H9 (cell line): ENCODE results near the gene SLC28A3. TPM values are rescaled to one million over a fixed set of nuclear protein-coding genes. Genes with fewer than 3 reads are reported as not detected.

Source experiments
- DNase-seq: peaks from one replicate; pipeline ENCODE4 v3.0.0-alpha.2; 2017
- H2AFZ ChIP-seq: one replicate; pipeline ENCODE4 v1.6.1; 2013; ENCODE audit warnings: mild to moderate bottlenecking, low read length, control low read depth, moderate library complexity
- H2AK5ac ChIP-seq: 2 replicates; pipeline ENCODE4 v1.6.1; 2013; ENCODE audit warnings: low read length, control low read depth, mixed read lengths; ENCODE audit not compliant: insufficient read length
- H2BK120ac ChIP-seq: one replicate; pipeline ENCODE4 v1.6.1; 2013; ENCODE audit warnings: low read depth, mild to moderate bottlenecking, low read length, control low read depth, inconsistent platforms; ENCODE audit not compliant: poor library complexity, severe bottlenecking
- H2BK12ac ChIP-seq: 2 replicates; pipeline ENCODE4 v1.6.1; 2013; ENCODE audit warnings: low read length, control low read depth, mixed read lengths, low read depth; ENCODE audit not compliant: insufficient read length
- H2BK15ac ChIP-seq: 2 replicates; pipeline ENCODE4 v1.6.1; 2013; ENCODE audit warnings: low read depth, low read length, control low read depth
- H2BK20ac ChIP-seq: one replicate; pipeline ENCODE4 v1.6.1; 2013; ENCODE audit warnings: low read depth, mild to moderate bottlenecking, low read length, control low read depth, inconsistent platforms; ENCODE audit not compliant: poor library complexity, severe bottlenecking
- H2BK5ac ChIP-seq: 2 replicates; pipeline ENCODE4 v1.6.1; 2013; ENCODE audit warnings: low read length, control low read depth, mixed read lengths; ENCODE audit not compliant: insufficient read length
- H3K14ac ChIP-seq: 2 replicates; pipeline ENCODE4 v1.6.1; 2013; ENCODE audit warnings: low read length, control low read depth; ENCODE audit not compliant: insufficient read depth
- H3K18ac ChIP-seq: 2 replicates; pipeline ENCODE4 v1.6.1; 2013; ENCODE audit warnings: low read depth, mild to moderate bottlenecking, mixed read lengths, low read length, control low read depth; ENCODE audit not compliant: insufficient read length
- H3K23ac ChIP-seq: 2 replicates; pipeline ENCODE4 v1.6.1; 2013; ENCODE audit warnings: low read length, control low read depth, mixed read lengths, low read depth; ENCODE audit not compliant: insufficient read length
- H3K23me2 ChIP-seq: 2 replicates; pipeline ENCODE4 v1.6.1; 2013; ENCODE audit warnings: low read depth, mild to moderate bottlenecking, mixed read lengths, low read length, control low read depth; ENCODE audit not compliant: insufficient read length, poor library complexity, severe bottlenecking
- H3K27ac ChIP-seq: 2 replicates; pipeline ENCODE4 v1.5.1; 2013; ENCODE audit warnings: low read length, control low read depth, mixed read lengths, low read depth; ENCODE audit not compliant: insufficient read length
- H3K27me3 ChIP-seq: 2 replicates; pipeline ENCODE4 v1.6.1; 2013; ENCODE audit warnings: low read length, control low read depth, inconsistent platforms; ENCODE audit not compliant: insufficient read depth
- H3K4ac ChIP-seq: 2 replicates; pipeline ENCODE4 v1.6.1; 2013; ENCODE audit warnings: low read depth, mild to moderate bottlenecking, control low read depth, inconsistent platforms, low read length, moderate library complexity
- H3K4me1 ChIP-seq: 2 replicates; pipeline ENCODE4 v1.6.1; 2013; ENCODE audit warnings: low read length, control low read depth, inconsistent platforms; ENCODE audit not compliant: insufficient read depth
- H3K4me2 ChIP-seq: 2 replicates; pipeline ENCODE4 v1.6.1; 2013; ENCODE audit warnings: low read length, control low read depth, mixed read lengths; ENCODE audit not compliant: insufficient read length, insufficient read depth
- H3K56ac ChIP-seq: 2 replicates; pipeline ENCODE4 v1.6.1; 2013; ENCODE audit warnings: low read depth, mild to moderate bottlenecking, mixed read lengths, low read length, control low read depth; ENCODE audit not compliant: insufficient read length
- H3K79me1 ChIP-seq: 2 replicates; pipeline ENCODE4 v1.6.1; 2013; ENCODE audit warnings: low read depth, mild to moderate bottlenecking, moderate library complexity, low read length, control low read depth, inconsistent platforms; ENCODE audit not compliant: insufficient read depth, poor library complexity, severe bottlenecking
- H3K79me2 ChIP-seq: 2 replicates; pipeline ENCODE4 v1.6.1; 2013; ENCODE audit warnings: low read length, control low read depth, inconsistent platforms; ENCODE audit not compliant: insufficient read depth
- H3K9ac ChIP-seq: 2 replicates; pipeline ENCODE4 v1.6.1; 2013; ENCODE audit warnings: low read length, control low read depth, mixed read lengths; ENCODE audit not compliant: insufficient read length; ENCODE audit errors: extremely low read depth
- H3K9me3 ChIP-seq: one replicate; pipeline ENCODE4 v1.6.1; 2013; ENCODE audit warnings: low read depth, low read length, inconsistent platforms; ENCODE audit not compliant: control insufficient read depth
- H3T11ph ChIP-seq: one replicate; pipeline ENCODE4 v1.6.1; 2013; ENCODE audit warnings: mild to moderate bottlenecking, low read length, control low read depth, inconsistent platforms
- H4K20me1 ChIP-seq: one replicate; pipeline ENCODE4 v1.6.1; 2013; ENCODE audit not compliant: control insufficient read depth, insufficient read length, insufficient read depth
- H4K5ac ChIP-seq: 2 replicates; pipeline ENCODE4 v1.6.1; 2013; ENCODE audit warnings: low read depth, mild to moderate bottlenecking, mixed read lengths, low read length, control low read depth; ENCODE audit not compliant: insufficient read length
- H4K8ac ChIP-seq: replicated peaks from 2 replicates; pipeline ENCODE4 v1.6.1; 2013; ENCODE audit warnings: low read length, control low read depth, mixed read lengths, low read depth; ENCODE audit not compliant: insufficient read length
- H4K91ac ChIP-seq: 2 replicates; pipeline ENCODE4 v1.6.1; 2013; ENCODE audit warnings: low read depth, mild to moderate bottlenecking, moderate library complexity, mixed read lengths, low read length, control low read depth; ENCODE audit not compliant: insufficient read length
- H3K27ac Mint-ChIP-seq, 3 experiments: 2 replicates in 2 of 3; 3 replicates in 1 of 3; pipeline ENCODE4 v1.8.0; 2020 to 2021; ENCODE audit warnings: mixed read lengths in 3 of 3, mild to moderate bottlenecking in 1 of 3, moderate library complexity in 1 of 3
- H3K27me3 Mint-ChIP-seq: 2 replicates; pipeline ENCODE4 v1.8.0; 2021; ENCODE audit warnings: low read depth, mild to moderate bottlenecking, moderate library complexity, mixed read lengths
- H3K36me3 Mint-ChIP-seq, 3 experiments: 2 replicates in 2 of 3; 3 replicates in 1 of 3; pipeline ENCODE4 v1.8.0; 2020 to 2021; ENCODE audit warnings: low read depth in 3 of 3, mixed read lengths in 3 of 3; ENCODE audit not compliant: insufficient read depth in 1 of 3
- H3K4me1 Mint-ChIP-seq, 2 experiments: 2 replicates each; pipeline ENCODE4 v1.8.0; 2020; ENCODE audit warnings: mixed read lengths in 2 of 2
- H3K4me3 Mint-ChIP-seq, 2 experiments: 2 replicates in 1 of 2; 3 replicates in 1 of 2; pipeline ENCODE4 v1.8.0; 2020 to 2021; ENCODE audit warnings: mild to moderate bottlenecking in 2 of 2, mixed read lengths in 2 of 2, moderate library complexity in 1 of 2
- H3K9me3 Mint-ChIP-seq, 2 experiments: 2 replicates in 1 of 2; 3 replicates in 1 of 2; pipeline ENCODE4 v1.8.0; 2020; ENCODE audit warnings: mild to moderate bottlenecking in 2 of 2, mixed read lengths in 2 of 2, moderate library complexity in 1 of 2
- WGBS: extraction: QIAGEN DNeasy Blood & Tissue Kit; methylation state at CpG from one replicate; pipeline ENCODE4 v1.1.7; 2013; ENCODE audit warnings: missing lambda C conversion rate, low lambda C conversion rate, mixed read lengths; ENCODE audit not compliant: insufficient read length; ENCODE audit errors: extremely low coverage; 5-methylcytosine and 5-hydroxymethylcytosine counted together
- total RNA-seq: library from RNA; stranded (reverse); gene quantifications from 2 replicates; pipeline ENCODE4 v1.2.1, GENCODE V29; 2021
- TF ChIP-seq, protein P1 (sequence below): fragments of 200-600 bp; sonication (generic); conservative IDR thresholded peaks from 3 replicates; pipeline ENCODE4 v1.8.0; 2021; ENCODE audit warnings: antibody characterized with exemption, mild to moderate bottlenecking

Gene SLC28A3
- total RNA-seq, 1 experiment from 2014 or later, result not detected

DNA sequence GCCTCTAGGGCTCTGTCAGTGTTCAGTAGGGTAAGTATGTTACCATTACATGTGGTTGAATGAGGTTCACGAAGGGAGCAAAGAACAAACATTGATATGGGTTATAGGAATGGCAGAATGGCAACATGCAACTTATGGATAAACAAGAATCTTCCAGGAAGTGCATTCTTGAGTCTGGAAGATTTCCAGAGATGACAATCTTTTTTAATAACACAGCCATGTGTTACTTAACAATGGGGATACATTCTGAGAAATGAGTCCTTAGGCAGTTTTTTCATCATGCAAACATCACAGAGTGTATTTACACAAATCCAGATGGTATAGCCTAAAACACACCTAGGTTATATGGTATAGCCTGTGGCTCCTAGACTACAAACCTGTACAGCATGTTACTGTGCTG lies 9.1 kb upstream of the SLC28A3 start:
- no peak overlapping the region for H3K14ac ChIP-seq
- H3K4me1 Mint-ChIP-seq, result no peaks in the 10 kb centered on the region
- no peak overlapping the region for H3K18ac ChIP-seq
- H3K4me1 ChIP-seq, result no peaks in the 10 kb centered on the region
- no CpG with 5 or more reads among the region's 1 CpG for WGBS
- no peak overlapping the region for H3K4me3 Mint-ChIP-seq
- H2BK12ac ChIP-seq, result no peak overlapping the region
- no peak overlapping the region for H3K56ac ChIP-seq
- no peak overlapping the region for H3K23ac ChIP-seq
- TF ChIP-seq, protein P1, sequence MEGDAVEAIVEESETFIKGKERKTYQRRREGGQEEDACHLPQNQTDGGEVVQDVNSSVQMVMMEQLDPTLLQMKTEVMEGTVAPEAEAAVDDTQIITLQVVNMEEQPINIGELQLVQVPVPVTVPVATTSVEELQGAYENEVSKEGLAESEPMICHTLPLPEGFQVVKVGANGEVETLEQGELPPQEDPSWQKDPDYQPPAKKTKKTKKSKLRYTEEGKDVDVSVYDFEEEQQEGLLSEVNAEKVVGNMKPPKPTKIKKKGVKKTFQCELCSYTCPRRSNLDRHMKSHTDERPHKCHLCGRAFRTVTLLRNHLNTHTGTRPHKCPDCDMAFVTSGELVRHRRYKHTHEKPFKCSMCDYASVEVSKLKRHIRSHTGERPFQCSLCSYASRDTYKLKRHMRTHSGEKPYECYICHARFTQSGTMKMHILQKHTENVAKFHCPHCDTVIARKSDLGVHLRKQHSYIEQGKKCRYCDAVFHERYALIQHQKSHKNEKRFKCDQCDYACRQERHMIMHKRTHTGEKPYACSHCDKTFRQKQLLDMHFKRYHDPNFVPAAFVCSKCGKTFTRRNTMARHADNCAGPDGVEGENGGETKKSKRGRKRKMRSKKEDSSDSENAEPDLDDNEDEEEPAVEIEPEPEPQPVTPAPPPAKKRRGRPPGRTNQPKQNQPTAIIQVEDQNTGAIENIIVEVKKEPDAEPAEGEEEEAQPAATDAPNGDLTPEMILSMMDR, result no peak
- 0 out of 7 replicates have a peak, but pooled peaks cover 0 to 6% (median 0%) of the 10 kb centered on the region in 3 experiments for H3K36me3 Mint-ChIP-seq
- peaks cover 5 to 9% of the 10 kb centered on the region in 2 experiments; a peak in 4 of 5 replicates for H3K9me3 Mint-ChIP-seq
- H3K79me1 ChIP-seq, result no peaks in the 10 kb centered on the region
- H3K27me3 ChIP-seq, result no peaks in the 10 kb centered on the region
- no peak overlapping the region for H3K4me2 ChIP-seq
- H4K20me1 ChIP-seq, result no peaks in the 10 kb centered on the region
- no peak overlapping the region for H2AK5ac ChIP-seq
- H3K27ac Mint-ChIP-seq, result no peak overlapping the region
- no peak overlapping the region for H3K4ac ChIP-seq
- no peak overlapping the region for H4K91ac ChIP-seq
- no peak overlapping the region for H2BK15ac ChIP-seq
- no peaks in the 10 kb centered on the region for H3K9me3 ChIP-seq
- no peak overlapping the region for H4K8ac ChIP-seq
- no peak overlapping the region for H2BK20ac ChIP-seq
- no peak overlapping the region for H2BK5ac ChIP-seq
- H4K5ac ChIP-seq, result no peak overlapping the region
- H3K27ac ChIP-seq, result no peak overlapping the region
- H3K27me3 Mint-ChIP-seq, result no peaks in the 10 kb centered on the region
- no peak overlapping the region for H3T11ph ChIP-seq
- no peaks in the 10 kb centered on the region for H3K79me2 ChIP-seq
- H2BK120ac ChIP-seq, result no peak overlapping the region
- no peaks in the 10 kb centered on the region for H3K23me2 ChIP-seq
- no peak overlapping the region for H2AFZ ChIP-seq
- H3K9ac ChIP-seq, result no peak overlapping the region
- DNase-seq, result no peak
